GM10248 (cell line): ENCODE data around the gene PRKN.

ENCODE experiments used
- CTCF ChIA-PET: fragments of 300-600 bp; sonication (Branson Sonifier 250); formaldehyde crosslinking; extraction: SDS; loops from one replicate; lab custom pipeline; 2021; ENCODE audit warnings: antibody characterized with exemption; lab: Yijun Ruan, JAX
- POLR2A ChIA-PET: fragments of 350-650 bp; sonication (Branson Sonifier 250); formaldehyde crosslinking; extraction: SDS; loops from one replicate; lab custom pipeline; 2020; ENCODE audit warnings: antibody characterized with exemption; lab: Yijun Ruan, JAX
- DNase-seq: peaks from one replicate; pipeline ENCODE4 v3.0.0; 2012; ENCODE audit errors: extremely low spot score
- CTCF ChIP-seq: IDR thresholded peaks from 2 replicates; pipeline ENCODE4 v1.5.1; 2012; ENCODE audit warnings: mild to moderate bottlenecking, low read depth; ENCODE audit errors: extremely low read depth, missing control alignments, control extremely low read depth

PRKN gene

GRCh38 chr6:162640756-162641155 lies 86.8 kb downstream of the PRKN start:
- no peak for DNase-seq
- POLR2A ChIA-PET = no interaction called here
- TF ChIP-seq CTCF = no peak
- CTCF ChIA-PET = no interaction called here

- ChIA-PET POLR2A (no interaction called here), CTCF (no interaction called here)
- no peak for DNase-seq
- no peak for TF ChIP-seq CTCF
These were observed 87.6 kb downstream of the PRKN start for GRCh38 chr6:162639951-162640350.

DNA sequence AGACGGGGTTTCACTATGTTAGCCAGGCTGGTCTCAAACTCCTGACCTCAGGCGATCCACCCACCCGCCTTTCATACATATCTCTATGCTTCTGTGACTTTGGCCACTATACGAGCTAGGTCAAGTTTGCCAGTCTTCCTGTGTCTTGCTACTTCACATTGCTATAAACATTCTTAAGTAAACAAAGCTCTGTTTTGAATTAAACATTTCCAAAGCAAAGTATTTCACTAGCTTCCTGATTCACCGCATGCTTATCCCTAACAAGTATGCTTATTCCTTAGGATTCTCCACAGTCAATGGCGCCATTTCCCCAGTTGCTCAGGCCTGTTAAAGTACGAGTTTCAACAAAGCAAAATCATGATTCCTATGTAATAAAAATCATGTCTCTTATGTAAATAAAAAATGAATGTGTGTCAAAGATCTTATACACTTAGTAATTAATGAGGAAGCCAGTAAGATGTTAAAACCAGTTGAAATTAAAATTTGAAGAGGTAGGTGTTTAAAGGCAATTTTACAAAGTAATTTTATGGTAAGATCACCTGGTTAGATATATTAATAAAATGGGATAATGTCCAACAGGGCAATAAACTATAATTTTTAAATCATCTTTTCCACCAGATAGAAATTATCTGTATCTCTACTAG lies 88.5 kb downstream of the PRKN start:
- ChIA-PET CTCF (no interaction called here), POLR2A (no interaction called here)
- no peak for TF ChIP-seq CTCF
- no peak for DNase-seq

GRCh38 chr6:162637317-162637716 lies 90.2 kb downstream of the PRKN start:
- ChIA-PET POLR2A (no interaction called here), CTCF (interaction anchor here (0.7 kb wide), 1 partner anchor 16 kb away, joined by 3 read pairs; no protein-coding TSS in a partner anchor)

GRCh38 chr6:162636167-162636566 lies 91.4 kb downstream of the PRKN start:
- DNase-seq = no peak
- POLR2A ChIA-PET = no interaction called here
- no peak for TF ChIP-seq CTCF
- CTCF ChIA-PET = no interaction called here

More at GRCh38 chr6:162637317-162637716, 90.2 kb downstream of the PRKN start:
- no peak for DNase-seq
- TF ChIP-seq CTCF = no peak

- TF ChIP-seq CTCF = no peak
- POLR2A ChIA-PET = no interaction called here
- CTCF ChIA-PET = no interaction called here
- no peak for DNase-seq
These were observed 96.0 kb downstream of the PRKN start for GRCh38 chr6:162631546-162631945.
